HG02678 (cell line): Measurements from ENCODE around the gene KCNA4.
"Not testable (repeated sequence)": the region's sequence is repeated elsewhere in the genome, so short reads cannot be mapped to it uniquely, and the experiment has no call there.

Source experiments
- ATAC-seq: cut with Tn5 transposase; IDR thresholded peaks from one replicate; pipeline ENCODE4 v1.9.1; 2021; ENCODE audit warnings: mild to moderate bottlenecking, moderate library complexity; ENCODE audit not compliant: unreplicated experiment

The KCNA4 gene

DNA sequence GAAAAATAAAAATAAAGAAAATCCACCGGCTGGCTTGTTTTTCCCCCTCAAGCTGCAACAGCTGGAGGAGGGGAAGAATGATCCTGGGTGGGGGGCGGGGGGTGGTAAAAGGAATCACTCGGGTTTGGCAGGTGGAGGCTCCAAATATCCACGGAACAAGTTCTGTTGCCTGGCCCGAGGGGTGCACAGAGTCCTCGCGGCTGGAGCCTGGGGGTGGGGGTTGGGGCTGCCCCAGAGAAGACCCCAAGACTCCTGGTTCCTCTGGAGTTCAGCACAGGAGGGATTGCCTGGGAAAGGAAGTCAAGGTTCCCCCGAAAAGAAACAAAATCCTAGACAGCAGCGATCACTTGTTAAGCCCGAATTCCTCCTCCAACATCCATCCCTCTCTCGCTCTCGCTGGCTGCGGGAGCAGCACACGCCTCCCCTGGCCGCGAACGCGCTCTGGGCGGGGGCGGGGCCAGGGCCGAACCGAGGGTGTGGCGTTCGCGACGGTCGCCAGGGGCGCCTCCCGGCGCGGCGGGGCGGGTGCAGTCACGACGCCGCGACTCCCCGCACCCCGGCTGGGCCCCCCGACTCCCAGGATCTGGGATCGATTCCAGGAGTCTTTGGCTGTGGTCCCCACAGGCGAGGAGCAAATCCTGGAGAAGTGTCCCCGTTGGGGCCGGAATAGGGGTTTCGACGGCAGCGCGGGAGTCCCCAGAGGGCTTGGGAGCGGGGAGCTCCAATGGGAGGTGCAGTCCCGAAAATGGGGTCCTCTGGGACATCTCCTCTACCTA is at the start of gene KCNA4:
TSS of gene KCNA4 (minus strand) at position 443 of the 776 bp plus-strand sequence. CDS start 4,352 bp downstream, outside the sequence.
- no peak for ATAC-seq

DNA sequence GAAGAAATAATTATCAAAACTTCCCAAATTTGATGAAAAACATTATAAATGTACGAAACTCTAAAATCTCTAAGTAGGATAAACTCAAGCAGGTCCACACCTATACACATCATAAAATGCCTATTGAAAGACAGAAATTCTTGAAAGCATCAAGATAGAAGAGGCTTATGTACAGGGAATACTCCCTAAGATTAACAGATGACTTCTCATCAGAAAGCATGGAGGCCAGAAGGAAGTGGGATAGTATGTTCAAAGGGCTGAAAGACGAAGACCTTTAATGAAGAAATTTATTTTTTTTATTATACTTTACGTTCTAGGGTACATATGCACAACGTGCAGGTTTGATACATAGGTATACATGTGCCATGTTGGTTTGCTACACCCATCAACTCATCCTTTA is 45.3 kb upstream of the KCNA4 start:
- ATAC-seq, result no peak

DNA sequence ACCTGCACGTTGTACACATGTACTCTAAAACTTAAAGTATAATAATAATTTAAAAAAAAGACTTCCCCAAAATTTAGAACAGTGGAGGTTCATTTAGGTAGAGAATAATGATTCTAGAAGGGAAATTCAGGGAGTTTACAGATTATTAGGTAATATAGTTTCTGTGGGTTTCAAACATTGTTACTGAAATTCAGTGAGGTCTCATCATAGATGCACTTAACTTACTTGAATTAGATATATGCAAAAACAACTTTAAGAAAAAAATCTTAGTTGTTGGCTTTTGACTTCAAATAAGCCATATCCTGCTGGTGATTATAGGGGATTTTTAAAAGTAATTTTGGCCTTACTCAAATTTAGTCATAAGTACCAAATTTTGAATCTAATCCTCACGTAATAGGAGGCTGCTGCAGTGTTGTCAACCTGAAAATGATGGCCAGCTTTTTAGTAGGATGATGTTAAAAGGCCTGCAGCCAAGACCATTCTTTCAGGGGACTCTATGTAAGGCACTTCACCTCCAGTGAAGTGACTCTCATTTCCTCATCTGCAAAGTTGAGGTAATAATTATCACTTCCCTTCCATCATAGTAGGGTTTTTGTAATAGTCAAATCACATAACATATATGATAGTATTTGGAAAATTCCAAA is 42.5 kb upstream of the KCNA4 start:
- ATAC-seq, result no peak

DNA sequence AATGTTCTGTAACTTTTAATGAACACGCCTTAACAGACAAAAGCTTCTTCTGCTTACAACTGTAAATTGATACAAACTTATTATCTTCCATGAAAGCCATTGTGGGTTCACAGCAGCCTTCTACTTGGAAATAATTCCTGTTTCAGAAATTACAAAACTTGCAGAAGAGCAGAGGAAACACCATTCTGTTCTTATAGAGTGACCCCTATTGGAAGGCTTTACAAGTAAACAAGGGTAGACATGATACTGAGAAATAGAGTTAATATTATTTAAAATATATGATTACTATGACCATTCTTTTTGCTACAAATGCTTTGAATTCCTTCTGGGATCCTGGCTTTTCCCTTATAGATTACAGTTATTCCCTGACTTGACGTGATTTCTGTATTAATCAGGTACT is 32.4 kb upstream of the KCNA4 start:
- ATAC-seq, result no peak

DNA sequence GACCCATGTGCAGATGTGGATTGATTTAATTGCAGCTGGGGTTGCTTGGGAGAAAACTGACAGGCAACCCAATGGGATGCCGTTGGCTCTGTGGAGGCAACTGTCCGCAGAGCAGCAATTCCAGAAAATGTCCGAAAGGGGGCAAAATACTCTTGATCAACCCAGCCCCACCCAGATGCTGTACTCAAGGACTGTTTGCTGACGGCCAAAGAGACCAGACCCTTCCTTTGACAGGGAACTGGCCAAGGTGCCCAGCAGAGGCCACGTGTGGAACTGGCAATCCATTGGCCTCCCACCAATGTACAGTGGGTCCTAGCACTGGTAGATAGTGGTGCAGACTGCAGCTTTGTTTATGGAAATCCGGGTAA is 29.7 kb upstream of the KCNA4 start:
- ATAC-seq, result peak; percentile 50

DNA sequence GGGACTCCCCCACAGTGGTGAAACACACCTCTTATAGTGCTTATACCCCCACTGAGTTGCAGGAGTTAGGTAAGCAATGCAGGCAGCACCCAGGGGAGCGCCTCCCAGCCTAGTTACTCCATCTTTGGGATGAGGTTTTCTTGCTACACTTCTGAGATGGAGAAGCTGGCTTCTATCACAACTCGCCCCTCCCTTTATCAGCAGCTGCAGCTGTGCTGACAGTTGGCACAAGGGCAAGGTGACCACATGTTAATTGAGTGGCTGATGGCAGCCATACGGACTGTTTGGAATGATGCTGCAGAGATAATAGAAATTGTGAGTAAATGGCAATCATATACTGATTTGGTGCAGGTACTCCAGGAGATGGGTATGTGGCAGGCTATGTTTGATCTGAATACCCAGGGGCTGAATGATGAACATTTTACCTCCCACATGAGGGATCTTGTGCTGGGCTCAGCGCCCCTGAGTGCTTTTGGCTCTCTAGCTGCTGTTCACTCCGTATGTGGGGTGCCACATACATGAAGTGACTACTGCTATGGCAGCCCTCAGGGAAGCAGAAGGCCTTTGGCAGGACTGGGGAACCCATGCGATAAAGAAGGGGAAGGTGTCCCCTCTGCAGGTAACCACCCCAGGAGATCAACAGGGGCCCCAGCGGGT is 29.2 kb upstream of the KCNA4 start:
- peak; percentile 18 for ATAC-seq

DNA sequence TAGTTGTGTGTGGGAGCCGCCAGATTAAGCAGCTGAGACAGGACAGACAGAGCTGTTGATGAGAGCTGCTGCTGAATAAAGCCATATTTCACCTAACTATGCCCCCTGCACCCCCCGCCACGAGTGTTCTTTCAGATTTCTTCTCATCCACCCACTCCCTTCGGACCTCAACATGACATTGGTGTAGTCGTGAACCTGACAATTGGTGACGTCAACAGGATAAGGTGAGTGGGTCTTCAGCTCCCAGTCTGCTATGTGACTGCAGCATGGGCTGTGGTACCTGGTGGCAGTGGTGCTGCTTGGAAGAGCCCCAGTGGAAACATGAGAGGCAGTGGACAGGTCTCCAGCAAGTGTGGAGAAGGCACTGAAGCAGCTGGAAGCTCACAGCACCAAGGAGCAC is 28.3 kb upstream of the KCNA4 start:
- ATAC-seq, result no peak

DNA sequence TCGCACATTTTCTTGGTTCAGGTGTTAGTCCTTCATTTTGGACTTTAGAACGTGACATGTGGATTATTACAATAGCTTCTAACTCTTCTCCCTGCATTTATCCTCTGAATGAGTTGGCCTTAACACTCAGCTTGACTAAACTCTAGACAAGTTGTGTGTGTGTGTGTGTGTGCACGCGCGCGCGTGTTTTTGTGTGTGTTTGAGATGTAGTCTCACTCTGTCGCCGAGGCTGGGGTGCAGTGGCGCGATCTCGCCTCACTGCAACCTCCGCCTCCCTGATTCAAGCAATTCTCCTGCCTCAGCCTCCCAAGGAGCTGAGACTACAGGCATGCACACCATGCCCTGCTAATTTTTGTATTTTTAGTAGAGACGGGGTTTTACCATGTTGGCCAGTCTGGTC is 24.3 kb upstream of the KCNA4 start:
- no peak for ATAC-seq

DNA sequence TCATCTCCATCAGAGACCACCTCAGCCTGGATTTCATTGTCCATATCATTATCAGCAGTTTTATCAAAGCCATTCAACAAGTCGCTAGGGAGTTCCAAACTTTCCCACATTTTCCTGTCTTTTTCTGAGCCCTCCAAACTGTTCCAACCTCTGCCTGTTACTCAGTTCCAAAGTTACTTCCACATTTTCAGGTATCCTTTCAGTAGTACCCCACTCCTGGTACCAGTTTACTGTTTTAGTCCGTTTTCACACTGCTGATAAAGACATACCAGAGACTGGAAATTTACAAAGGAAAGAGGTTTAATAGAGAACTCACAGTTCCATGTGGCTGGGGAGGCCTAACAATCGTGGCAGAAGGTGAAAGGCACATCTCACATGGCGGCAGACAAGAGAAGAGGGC is 17.9 kb upstream of the KCNA4 start:
- ATAC-seq, result not testable (repeated sequence)

DNA sequence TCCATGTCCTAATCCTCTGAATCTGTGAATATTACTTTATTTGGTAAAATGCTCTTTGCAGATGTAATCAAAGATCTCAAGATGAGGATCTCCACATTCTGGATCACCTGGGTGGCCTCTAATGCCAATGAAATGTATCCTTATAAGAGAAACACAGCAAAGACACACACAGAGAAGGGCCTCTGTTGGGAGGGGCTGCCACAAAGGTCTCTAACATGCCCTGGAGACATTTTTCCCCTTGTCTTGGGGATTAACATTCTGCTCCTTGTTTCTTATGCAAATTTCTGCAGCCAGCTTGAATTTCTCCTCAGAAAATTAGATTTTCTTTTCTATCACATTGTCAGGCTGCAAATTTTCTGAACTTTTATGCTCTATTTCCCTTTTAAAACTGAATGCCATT is 17.3 kb upstream of the KCNA4 start:
- ATAC-seq, result not testable (repeated sequence)

DNA sequence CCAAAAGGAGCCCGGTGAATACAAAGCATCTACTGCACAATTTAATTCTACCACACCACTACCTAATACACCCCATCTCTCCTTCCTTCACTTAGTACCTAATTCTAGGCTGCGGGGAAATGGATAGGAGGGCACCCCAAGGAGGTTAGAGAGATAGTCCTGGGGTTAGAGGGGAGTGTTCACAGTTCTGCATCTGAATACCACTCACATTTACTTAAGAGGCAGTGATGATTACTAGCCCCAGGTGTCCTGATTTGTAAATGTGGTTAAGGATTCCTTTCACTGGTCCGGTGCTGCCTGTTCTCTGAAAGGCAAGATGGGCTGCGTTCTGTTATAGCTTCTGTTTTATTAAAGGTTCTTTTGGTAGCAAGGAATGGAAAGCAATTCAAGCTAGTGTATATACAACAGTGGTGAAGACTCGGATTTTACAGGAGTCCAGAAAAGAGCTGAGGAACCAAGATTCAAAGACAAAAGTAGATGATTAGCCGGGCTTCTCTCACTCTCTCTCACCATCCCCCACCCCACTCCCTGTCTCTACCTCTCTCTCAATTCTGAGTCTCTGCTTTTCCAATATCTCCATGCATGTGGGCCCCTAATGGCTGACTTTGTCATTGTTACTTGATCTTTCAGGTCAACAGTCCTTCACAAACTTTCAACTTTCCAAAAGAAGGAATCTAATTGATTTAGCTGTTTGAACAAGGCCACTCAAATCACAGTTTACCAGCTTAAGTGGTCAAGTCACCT is 8.7 kb upstream of the KCNA4 start:
- no peak for ATAC-seq

DNA sequence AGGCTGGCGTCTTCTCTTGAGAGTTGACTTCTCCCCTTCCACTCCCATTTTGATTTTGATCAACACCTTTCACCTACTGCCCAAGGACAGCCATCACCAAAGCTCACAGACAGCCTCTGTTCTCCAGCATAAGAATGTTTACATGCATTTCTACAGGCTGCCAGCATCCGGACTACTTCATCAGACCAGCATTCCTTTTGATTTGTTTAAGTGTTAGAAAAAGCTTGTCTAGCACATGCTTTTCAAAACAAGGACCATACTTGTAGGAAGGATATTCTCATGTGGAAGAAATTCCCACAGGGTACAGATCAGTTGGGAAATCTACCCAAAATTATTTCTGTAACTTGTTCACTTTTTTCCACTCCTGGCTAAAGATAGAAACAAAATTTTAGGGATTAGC is 6.2 kb upstream of the KCNA4 start:
- ATAC-seq, result no peak

DNA sequence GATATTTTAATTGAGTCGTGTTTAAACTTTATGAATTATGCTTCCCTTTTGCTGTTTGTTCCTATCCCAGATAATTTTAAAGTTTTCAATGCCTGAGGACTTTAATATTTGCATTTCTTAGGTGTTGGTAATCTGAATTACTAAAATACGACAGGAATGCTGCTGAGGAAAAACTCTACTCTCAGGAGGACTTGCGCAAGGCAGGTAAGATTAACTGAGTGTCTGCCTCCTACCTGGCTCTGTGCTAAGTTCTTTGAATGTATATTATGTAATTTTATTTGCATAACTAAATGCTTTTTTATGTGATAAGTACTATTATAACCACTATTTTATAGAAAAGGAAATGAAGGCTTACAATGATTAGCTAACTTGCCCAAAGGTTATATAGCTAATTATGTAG is 2.7 kb upstream of the KCNA4 start:
- ATAC-seq, result no peak

DNA sequence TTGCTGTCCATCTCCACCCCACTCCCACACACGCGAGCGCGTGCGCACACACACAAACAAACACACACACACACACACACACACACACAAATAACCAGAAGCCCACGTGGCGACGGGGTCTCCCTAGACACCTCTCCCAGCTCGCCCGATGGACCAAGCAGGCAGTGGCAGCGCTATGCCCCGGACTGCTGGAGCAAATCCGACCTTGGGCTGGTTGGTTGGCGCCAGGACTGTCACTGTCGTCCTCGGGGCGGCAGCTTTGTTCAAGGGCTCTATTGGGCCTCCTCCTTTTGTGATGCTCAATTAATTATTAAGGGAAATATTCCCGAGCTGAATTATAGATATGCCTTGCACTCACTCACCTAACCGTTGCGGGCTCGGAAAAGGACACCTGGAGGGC is 1.7 kb upstream of the KCNA4 start:
- no peak for ATAC-seq

DNA sequence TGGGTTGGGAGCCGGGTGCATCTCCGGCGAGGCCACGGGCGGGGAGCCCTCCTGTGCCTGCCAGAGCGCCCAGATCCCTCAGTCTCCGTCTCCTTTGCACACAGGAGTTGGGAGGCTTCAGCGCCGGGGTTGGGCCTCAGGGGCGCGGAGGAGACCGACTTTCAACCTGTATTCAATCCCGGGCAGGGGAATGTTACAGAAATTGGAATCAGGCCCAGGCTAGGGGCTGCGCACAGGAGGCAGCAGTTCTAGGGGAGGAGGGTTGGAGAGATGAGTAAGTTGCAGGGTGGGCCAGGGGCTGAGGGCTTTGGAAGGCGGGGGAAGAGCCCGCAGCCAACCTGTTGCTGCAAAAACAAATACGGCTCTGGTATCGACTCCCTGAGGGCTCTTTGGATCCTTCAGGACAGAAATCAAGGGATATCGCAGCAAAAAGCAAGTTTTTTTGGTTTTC is 640 bp upstream of the KCNA4 start:
- no peak for ATAC-seq

DNA sequence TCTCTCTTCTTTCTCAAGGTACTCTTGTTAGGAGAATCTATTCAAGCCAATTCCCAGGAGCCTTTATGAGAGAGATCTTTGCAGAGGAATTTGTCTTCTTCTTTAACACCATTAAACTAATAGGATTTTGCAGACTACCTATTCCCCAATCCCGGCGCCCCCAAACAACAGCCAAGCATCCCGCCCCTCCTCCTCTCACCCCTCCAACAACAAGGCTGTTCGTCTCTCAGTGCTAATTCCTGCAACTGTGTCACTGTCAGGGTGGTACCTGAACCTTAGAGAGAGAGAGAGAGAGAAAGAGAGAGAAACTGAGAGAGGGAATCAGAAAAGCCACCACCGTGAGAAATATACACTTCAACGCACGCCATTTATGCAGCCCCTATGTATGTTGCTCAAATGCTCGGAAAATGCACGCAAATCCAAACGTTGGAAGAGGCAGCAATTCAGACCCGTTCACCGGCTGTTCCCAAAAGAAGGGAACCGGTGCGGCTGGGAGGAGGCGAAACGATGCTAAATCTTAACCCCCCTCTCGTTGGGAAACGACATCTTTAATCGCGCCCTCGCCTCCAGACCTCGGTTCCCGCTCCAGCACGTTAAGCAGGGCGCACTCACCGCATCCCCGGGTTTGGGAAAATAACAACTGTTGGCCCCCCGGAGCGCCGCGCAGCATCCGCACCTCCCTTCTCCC is 961 bp downstream of the KCNA4 start:
- ATAC-seq, result no peak

DNA sequence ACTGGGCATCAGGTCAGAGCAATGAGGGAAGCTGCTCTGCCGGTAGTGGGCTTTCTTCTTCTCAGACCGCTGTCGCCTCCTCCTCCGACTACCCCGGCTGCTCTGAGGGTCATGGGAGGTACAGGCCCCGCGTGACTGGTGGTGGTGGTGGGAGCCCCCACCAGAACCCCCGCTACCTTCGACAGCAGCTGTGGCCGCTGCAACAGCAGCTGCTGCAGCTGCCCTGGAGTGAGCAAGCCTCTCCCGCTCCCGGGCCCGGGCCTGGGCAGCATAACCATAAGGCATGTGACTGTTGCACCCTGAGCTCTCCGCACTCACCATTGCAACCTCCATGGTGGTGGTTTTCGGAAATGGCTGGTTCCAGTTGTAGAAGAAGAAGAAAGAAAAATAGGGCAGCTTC is 4.5 kb downstream of the KCNA4 start:
- ATAC-seq, result no peak

DNA sequence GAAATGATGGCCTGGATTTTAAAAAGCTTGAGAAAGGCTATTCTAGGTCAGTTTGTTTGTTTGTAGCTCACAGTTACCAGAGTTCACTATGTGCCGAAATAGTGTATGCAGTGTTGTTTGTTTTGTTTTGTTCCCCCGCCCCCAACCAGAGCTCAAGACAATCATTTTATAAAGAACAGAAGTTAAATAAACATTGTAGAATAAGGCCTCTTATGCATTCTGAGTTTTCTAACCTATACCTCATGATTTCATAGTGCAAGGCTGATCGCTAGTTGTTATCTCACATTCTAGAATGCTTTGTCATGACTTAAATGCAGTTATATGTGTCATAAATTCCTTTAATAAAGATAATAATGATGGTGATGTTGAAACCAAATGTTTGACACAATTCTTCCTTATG is 7.8 kb downstream of the KCNA4 start:
- no peak for ATAC-seq

DNA sequence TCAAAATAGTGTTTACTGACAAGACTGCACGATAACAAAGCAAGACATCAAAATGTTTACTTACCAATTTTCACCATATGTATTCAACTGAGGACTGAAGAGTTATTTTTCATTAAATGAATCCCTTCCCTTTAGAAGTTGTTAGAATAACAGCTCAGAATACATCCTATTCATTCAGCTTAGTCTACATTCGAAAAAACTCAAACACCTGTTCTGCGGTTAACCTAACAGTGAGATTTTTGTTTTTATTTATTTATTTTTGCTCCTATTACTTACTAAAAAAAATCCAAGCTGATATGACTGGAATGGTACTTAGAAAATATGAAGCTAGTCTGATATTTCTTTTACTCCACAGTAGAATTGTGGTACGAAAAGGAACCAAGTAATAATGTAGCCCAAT is 10.0 kb downstream of the KCNA4 start:
- no peak for ATAC-seq

DNA sequence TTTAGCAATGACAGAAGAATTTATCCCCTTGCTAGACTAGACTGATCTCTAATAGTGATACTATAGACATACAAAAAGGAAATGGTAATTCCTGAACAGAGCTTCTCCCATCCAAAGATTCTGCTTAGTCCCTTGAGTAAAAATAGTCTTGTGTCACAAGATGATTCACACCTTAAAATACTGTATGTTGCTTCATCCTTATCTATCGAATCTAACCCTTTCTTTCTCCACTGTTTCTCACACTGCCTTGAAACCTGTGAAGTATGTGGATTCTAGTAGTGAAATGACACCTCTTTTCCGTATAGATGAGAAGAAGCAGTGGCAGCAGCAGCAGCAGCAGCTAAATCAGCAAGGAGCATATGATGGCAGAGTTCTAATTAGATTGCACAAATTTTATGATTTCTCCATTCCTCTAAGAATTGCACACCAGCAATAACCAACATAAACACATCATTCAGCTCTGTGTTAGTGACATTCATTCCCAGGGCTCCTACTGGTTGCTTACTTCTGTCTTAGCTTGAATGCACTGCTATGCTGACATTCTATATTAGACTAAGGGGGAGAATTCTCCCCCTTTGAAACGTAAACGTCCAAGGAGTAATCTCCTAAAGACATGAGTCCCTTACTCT is 14.6 kb downstream of the KCNA4 start:
- ATAC-seq, result no peak
